HG03159 (cell line): Measurements from ENCODE around the gene ATOH8.

Experiments
- ATAC-seq: cut with Tn5 transposase; IDR thresholded peaks from one replicate; pipeline ENCODE4 v1.9.1; 2021; ENCODE audit warnings: mild to moderate bottlenecking, moderate library complexity; ENCODE audit not compliant: unreplicated experiment

The ATOH8 gene

GRCh38 chr2:85769236-85769982, 15.6 kb downstream of the ATOH8 start:
- ATAC-seq, result no peak

GRCh38 chr2:85769983-85770362, 16.2 kb downstream of the ATOH8 start:
- no peak for ATAC-seq

DNA sequence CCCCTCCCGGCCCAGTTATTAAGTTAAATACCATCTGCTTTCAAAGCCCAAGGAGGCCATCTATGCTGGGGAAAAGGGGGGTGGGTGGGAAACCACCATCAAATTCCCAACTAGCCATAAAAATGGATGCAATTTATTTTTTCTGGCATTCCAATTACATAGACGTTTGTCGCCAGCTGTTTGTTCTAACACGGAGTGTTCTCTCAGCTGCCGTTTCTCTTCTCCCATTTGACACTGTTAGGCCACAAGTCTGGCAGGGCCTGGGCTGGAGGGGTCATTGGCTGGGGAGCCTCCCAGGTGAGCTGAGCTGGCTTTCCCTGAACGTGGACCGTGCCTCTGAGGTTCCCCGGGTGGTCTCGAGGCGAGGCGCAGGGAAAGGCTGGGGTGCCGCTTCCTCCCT, 16.6 kb downstream of the ATOH8 start:
- ATAC-seq, result no peak

DNA sequence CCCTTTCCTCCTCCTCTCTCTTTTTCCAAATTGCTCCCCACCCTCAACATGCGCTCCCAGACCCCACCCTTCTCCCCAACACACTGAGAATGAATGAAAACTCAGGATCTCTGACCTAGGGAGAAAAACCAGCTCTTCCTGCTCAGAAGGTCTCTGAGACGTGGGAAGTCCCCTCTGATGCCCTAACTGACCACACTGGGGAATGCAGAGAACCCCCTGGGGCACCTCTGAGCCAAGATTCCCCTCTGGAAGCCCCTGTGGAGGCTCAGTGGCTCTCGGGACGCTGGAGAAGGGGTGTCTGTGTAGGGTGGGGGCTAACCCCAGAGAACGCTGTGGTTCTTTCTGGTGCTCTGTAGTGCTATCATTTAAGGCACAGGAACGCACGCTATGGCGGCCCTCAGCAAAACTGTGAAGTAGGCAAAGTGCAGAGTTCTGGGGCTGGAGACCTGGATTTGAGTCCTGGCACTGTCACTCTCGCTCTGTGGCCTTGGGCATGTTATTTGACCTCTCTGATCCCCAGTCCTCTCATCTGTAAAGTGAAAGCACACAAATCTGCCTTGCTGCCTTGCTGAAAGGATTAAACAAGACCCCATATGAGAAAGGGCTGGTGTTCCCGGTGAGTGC, 17.1 kb downstream of the ATOH8 start:
- ATAC-seq, result no peak

DNA sequence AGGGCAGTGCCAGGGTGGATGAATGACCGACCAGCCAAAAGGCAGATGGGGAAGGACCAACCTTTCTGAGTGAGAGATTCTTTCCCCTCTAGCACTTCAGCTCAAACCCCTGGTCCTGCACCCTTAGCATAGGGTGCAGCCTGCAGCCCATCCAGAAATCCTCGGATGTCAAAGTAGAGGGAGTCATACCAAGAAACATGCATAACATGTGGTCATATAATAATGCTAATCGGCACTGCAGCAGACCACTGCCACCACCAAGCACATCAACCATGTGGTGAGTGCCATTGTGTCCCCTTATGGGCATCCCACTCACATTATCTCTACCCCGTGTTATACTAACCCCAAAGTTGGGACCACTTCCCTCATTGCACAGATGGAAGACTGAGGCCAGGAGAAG, 17.7 kb downstream of the ATOH8 start:
- no peak for ATAC-seq

- no peak for ATAC-seq
These were observed 18.4 kb downstream of the ATOH8 start for GRCh38 chr2:85772019-85772745.

DNA sequence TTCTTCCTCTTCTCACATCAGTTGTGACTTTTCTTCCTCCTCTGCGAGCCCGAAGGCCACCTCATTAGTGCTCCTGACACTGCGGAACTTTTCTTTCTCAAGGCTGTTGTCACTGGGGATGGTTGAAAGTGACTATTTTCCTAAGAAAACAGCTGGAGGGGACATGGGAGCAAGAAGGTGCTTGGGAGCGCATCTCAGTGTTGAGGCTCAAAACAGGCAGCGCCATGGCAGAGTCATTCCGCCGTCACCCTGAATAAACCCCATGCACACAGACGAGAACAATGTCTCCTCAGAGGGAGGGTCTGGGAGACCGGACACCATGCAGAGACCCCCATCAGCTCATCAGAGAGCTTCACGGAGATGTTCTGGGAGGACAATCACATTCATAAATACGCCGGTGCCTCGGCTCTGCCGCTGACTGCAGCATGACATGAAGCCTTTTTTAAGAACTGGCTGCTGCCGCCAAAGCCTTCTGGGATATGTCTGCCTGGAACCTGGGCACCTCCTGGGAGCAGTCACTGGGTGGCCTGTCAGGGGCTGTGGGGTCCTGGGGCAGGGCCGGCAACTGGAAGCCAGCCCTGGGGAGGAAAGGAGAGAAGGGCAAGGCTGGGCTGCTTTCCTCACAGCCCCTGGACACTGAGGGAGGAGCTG, 19.2 kb downstream of the ATOH8 start:
- no peak for ATAC-seq

- ATAC-seq, result no peak
These were observed 19.9 kb downstream of the ATOH8 start for GRCh38 chr2:85773692-85774091.

DNA sequence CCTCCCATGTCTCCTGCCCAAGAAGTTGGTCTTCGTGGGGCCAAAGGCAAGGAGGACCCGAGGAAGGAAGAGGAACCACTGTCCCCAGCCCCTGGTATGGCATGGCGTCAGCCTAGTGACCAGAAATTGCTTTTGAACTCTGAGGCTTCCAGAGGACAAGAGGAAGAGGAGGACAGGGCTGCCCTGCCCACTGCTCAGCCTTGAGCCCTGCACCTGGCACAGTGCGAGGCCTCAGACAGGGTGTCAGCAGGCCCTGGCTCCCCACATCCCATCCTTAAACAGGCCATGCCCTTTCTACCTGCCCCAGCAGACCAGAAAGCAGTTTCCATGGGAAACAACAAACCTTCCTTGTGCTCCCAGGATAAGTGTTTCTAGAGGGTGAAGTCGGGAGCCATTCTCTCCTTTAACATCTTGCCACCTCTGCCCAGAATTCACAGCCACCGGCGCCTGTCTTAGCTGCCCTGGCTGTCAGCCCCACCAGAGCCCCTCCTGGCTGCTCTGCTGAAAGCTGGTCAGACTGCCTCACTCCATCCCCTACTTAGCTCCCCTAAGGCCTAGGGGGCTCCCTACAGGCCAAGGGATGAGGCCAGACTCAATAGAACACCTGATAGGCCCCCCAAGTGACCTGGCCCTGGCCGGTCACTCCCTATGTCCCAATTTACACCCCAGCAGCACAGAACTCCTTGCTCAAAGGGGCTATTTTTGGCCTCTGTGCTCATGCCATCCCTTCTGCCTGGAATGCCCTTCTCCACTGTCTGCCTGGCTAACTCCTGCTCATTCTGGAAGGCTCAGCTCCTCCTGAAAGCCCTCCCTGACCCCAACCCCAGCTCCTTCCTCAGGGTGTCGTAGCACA, 20.6 kb downstream of the ATOH8 start:
- no peak for ATAC-seq

- no peak for ATAC-seq
These were observed 21.9 kb downstream of the ATOH8 start for GRCh38 chr2:85775406-85776381.

DNA sequence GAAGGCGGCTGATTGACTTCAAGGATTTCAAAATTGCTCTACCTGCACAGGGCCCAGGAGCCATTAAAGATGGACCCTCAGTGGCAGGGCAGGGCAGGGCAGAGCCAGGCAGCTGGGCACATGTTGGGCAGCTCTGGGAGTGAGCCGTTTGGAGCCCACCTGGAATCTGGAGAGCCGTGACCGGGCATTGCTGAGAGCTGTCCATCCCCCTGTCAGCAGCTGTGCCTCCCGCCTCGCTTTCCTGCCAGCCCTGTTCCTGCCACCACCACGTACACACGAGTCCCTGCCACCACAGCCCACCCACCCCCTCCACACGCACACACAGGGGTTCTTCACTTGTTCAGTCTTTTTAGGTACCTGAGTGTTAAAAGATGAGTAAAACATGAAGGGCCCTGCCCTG, 22.9 kb downstream of the ATOH8 start:
- ATAC-seq, result no peak

DNA sequence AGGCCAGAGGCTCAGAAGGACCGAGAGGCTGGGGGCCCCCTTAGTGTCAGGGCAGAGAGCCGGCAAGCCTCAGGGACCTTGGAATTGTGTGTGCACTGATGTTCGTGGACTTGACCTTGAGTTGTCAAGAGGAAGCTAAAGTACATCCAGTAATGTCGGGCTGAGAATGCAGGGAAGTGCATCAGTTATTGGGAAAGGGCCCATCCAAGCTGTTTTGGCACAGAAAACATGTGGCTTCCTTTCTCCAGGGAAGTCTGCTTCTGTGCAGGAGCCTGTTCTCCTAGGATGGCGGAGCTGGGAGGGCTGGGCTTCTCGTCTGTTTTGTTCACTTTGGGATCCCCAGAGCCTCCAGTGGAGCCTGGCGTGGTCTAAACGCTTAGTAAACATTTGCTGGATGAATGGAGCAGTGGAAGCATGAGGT, 23.7 kb downstream of the ATOH8 start:
- ATAC-seq, result no peak

GRCh38 chr2:85778646-85779379, 25.0 kb downstream of the ATOH8 start:
- ATAC-seq, result no peak

GRCh38 chr2:85779641-85780315, 26.0 kb downstream of the ATOH8 start:
- ATAC-seq, result no peak

DNA sequence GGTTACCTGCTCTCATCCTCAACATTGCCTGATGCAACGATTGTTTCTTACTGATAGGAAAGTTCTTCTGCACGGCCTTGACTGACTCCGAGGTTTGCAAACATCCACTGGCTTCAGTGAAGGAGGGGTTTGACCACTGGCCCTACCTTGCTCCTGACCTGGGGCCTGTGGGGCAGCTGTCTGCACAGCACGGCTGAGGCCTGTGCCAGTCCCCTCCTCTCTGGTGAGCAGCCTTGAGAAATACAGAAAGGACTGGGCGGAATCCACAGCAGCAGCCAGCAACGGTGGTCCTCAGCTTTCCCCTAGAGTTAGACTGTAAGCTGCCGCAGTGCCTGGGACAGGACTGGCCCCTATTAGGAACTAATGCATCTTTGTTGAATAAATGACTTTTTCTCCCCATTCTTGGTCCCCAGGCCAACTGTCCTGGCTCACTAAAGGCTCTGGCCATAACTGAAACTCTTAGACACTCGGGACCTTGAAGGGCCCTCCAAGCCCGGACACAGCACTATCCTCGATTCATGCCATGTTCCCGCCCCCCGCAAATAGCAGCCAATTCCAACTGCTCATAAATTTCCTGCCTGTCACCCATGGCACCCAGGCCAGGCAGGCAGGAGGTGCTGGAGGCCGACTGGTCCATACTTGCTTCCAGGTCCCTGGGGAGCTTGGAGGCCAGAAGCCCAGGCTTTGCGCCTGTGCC, 26.7 kb downstream of the ATOH8 start:
- ATAC-seq, result no peak

DNA sequence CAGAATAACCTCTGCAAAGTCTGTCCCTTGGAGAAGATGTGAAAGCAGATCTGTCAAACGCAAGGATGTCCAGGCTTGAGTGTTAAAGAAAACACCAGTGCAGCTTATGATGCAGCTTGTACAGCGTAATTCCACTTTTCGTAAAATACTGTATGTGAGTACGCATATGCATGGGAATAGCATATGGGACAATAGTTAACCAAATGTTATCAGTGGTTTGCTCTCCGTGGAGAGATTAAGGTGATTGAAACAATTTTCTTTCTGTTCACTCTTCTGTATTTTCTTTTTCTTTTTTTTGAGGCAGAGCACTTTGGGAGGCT, 27.2 kb downstream of the ATOH8 start:
- no peak for ATAC-seq

- no peak for ATAC-seq
These were observed 30.0 kb downstream of the ATOH8 start for GRCh38 chr2:85783796-85784195.

- ATAC-seq, result no peak
These were observed 30.7 kb downstream of the ATOH8 start for GRCh38 chr2:85784474-85784986.
